Effector CD4-positive, alpha-beta T cell (primary cell): Measurements from ENCODE around the gene LAMTOR2.

ENCODE experiments used
- DNase-seq: peaks from one replicate; pipeline ENCODE4 v3.0.0-alpha.2; 2020

The LAMTOR2 gene

DNA sequence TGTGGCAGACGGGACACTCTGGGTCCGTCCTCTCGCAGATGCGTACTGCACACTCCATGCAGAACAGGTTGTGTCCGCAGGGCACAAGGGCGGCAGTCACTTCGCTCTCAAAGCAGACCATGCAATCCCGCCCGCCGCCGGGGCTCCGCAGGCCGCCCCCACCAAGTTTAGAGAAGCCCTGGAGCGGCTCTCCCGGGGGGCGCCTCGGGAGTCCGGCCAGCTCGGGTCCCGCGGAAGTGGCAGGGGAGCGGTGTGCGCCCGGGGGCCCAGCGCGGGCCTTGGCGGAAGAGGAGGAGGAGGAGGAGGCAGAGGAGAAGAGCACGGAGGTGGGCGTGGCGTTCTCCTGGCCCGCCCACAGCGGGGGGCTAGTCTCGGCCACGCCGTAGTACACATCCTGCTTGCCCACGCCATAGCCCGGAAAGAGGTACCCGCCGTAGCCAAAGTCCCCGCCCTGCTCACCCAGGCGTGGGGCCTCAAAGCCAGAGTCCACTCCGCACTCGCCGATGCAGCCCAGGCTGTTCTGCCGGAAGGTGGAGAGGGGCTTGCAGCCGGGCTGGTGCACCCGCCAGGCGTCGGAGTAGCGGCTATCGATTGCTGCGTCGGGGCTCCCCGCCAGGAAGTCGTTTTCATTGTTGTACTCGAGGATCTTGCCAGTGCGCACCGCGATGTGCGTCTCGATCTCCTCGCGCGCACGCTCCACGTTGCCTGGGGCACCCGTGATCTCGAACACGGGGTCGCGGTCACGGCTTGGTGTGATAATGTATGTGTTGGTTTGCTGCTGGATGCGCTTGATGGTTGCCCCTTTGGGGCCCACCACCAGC, 22.2 kb downstream of the LAMTOR2 start:
- DNase-seq: no peak

GRCh38 chr1:156077430-156077760, 22.8 kb downstream of the LAMTOR2 start:
- DNase-seq: no peak

DNA sequence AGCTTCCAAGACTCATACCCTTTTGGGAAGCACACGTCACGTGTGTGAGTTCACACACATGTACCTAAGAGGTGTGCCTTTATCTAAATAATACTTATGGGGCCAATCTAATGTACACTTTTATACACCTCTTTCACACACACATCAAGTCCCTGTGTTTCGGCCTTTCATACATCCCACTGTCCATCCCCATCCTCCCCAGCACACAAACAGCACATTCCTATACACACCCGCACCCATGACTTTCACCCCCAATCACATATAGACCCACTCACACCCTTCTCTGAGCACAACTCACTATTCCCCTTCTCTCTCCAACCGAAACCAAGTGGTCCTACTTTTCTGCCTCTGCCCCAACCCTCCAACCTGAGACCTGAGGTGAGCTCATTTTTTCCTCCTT, 24.1 kb downstream of the LAMTOR2 start:
- no peak for DNase-seq

DNA sequence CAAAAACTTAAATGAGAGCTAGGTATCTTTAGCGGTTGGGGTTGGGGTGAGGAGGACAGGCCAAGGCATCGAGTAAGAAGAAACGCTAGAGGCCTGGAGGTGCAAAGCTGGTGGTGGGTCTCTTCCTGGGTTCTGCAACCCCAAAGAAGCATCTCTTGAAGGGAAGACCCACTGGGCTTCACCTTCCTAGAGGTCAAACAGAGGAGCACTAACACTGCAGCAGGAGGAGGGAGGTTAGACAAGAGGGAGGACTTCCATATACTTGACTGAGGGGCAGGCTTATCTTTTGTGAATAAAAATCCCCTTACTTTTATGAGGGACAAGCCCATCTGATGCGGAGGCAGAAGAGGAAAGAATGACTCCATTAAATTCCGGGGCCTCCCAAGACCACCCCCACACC, 25.2 kb downstream of the LAMTOR2 start:
- no peak for DNase-seq

GRCh38 chr1:156080241-156080862, 25.8 kb downstream of the LAMTOR2 start:
- DNase-seq: no peak

DNA sequence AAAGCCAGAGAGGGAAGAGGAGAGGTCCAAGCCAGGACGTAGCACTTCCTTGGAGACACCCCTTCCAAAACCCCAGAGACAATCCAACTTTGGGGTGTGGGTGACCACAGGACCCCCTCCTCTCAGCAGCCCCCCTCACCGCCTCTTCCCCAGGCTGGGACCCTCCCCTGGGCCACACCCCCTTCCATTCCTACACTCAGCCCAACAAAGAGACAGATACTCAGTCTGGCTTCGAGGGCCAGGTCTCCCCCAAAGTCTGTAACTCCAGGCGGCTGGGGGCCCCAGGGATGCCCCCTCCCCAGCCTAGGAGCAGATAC, 26.2 kb downstream of the LAMTOR2 start:
- no peak for DNase-seq

GRCh38 chr1:156081180-156081916, 26.8 kb downstream of the LAMTOR2 start:
- no peak for DNase-seq

GRCh38 chr1:156081917-156082308, 27.3 kb downstream of the LAMTOR2 start:
- no peak for DNase-seq

- DNase-seq: peak; percentile 54
Observed at GRCh38 chr1:156082309-156083091, 27.9 kb downstream of the LAMTOR2 start, which contains the start of gene MEX3A. Gene MEX3A, minus strand, starts transcription at chr1:156082465. Its CDS starts 467 bp downstream, at chr1:156081998.

- no peak for DNase-seq
Observed at GRCh38 chr1:156083800-156084790, 29.5 kb downstream of the LAMTOR2 start.

GRCh38 chr1:156086256-156086662, 31.7 kb downstream of the LAMTOR2 start:
- no peak for DNase-seq

- no peak for DNase-seq
Observed at GRCh38 chr1:156089704-156090103, 35.1 kb downstream of the LAMTOR2 start.

DNA sequence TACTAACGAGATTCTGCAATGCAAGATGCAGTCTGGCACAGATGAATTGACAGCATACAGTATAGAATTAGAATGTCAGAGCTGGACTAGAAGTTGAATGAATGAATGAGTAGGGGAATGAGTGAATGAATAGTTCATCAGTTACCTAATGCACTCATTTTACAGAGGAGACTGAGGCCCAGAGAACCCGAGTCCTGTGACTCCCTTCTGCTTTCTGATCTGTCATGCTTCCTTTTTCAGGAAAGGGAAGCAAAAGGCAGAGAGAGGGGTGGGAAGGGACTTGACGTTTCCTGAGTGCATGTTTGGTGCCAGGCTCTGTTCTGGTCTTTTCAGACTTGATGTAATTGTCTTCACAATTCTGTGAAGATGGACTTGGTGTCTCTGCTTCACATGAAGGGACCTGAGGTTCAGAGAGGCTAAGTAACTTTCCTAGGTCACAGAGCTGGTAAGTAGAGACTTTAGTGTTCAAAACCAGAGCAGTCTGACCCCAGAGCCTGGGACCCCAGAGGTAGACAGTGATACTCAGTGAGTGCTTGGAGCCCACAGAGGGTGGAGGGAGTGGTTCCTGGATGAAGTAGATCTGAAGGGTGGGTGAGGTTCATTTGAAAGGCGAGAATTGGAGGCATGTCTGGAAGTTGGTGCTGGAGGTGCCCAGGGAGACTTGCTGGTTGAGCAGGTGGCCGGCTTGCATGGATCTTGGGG, 35.7 kb downstream of the LAMTOR2 start:
- no peak for DNase-seq

DNA sequence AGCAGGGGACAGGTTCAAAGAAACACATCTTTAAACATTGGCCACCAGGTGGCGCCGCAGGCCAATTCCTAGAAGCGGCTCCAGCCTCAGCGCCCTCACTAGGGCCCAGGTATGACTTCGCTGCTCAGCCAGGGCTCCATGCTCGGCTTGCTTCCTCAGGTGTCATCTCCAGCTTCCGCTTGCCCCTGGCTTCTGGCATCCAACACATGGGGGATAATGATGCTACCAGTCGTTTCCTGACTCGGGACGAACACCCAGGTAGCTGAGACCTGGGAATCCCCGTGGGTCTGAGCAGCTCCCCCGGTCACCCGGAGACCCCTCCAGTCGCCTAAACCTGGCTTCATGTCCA, 36.2 kb downstream of the LAMTOR2 start:
- DNase-seq: peak; percentile 88

- no peak for DNase-seq
Observed at GRCh38 chr1:156091610-156092009, 37.0 kb downstream of the LAMTOR2 start.

DNA sequence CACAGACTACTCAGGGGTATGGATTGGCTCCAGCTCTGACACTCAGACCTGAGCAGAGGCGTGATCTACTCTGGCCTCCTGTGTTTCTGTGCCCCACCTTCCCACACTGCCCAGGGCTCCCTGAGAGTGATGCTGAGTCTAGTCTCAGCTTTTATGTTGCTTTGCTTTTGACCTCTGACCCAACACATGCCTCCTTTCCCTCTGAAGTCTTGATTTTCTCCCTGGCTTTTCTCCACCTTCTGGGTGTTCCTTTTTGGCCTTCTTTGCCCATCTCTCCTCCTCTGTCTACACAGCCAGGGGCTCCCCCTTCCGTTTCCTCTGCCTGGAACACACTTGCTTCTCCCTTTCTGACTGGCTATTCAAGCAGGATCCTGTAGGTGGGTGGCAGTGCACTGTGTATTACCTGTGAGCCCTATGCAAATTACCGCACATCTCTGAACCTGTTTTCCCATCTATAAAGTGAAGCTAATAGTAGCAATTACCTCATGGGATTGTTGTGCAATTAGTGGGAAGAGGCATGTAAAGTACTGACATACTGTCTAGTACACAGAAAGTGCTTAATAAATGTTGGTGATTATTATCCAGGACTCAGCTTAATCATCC, 41.4 kb downstream of the LAMTOR2 start:
- DNase-seq: no peak

DNA sequence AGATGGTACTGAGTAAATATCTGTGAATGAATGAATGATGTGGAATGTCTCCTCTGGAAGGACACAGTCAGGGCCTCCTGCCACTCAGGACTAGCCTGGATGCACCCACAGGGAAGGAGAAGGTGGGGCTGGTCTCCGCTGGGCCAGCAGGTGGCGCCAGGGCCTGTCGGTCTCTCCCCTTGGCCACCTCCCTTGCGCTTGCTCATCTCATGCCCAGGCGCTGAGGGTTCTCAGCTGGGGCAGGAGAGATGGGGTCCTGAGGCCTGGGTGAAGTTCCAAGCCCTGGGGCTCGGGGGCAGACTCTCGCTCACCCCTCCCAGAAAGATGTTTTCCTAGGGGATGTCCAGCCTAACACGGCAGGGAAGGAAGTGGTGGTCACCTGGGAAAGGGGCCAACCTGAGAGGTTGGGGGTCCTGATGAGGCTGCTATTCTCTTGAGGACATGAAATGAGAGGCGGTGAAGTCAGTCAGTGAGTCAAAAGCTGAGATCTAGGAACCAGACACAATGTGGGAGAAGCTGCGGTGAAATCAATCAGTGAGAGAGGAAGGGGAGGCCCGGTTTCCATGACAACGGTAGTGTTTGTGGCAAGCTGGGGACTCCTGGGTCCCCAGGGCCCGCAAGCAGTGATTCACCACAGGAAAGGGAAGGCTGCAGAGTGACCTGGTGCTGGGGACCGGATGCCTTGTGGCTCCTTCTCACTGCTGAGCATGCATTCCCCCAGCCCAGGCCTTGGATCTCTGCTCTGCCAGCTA, 42.2 kb downstream of the LAMTOR2 start:
- DNase-seq: peak; percentile 86

DNA sequence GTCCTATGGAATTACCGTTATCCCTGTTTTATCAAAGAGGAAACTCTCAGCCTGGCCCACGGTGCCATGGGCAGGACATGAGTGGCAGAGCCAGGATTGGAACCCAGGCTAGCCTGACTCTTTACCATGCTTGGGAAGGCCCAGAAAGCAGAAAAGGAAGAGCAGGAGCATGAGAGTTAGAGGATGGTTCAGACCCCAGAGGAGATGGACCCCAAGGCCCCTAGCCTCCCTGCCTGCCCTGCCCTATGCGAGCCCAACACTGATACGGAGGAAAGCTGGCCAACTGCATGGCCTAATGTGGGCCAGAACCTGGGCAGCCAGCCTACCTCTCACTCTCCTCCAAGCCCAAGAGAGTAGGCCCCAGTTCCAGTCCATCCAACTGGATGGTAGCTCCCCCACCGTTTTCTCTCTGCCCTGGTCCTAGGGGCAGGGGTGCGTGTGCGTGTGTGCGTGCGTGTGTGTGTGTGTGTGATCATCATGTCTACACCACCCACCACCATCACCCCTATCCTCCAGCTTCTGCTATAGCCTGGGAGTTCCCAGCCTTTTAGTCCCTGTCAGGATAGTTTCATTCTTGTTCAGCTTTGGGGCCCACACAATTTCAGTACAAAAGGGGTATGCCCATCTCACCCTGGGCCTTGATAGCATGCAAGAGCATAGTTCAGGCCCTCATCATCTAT, 43.1 kb downstream of the LAMTOR2 start:
- no peak for DNase-seq

DNA sequence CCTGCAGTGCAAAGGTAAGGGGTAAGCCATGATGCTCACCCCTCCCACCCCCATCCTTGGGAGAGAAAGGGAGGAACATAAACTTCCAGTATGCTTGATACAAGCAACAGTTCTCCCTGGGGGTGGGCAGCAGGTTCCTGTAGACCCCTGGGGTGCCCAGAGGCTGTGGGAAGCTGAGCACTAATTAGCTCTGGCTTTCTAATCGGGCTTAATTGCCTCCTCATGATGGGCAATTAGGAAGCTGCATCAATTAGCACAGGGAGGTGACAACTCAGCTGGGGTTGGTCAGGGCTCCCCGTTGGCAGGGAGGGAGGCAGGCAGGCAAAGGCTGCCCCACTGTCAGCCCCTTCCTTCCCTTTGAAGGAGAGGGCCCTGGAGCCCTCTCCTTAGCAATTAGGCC, 44.2 kb downstream of the LAMTOR2 start:
- DNase-seq: no peak

- DNase-seq: no peak
Observed at GRCh38 chr1:156099282-156099681, 44.7 kb downstream of the LAMTOR2 start.
